GM19023 (cell line): ENCODE data around the gene RBM22.

Source experiments
- ATAC-seq: cut with Tn5 transposase; IDR thresholded peaks from one replicate; pipeline ENCODE4 v1.9.1; 2021; ENCODE audit warnings: mild to moderate bottlenecking, moderate library complexity; ENCODE audit not compliant: unreplicated experiment

Gene RBM22

DNA sequence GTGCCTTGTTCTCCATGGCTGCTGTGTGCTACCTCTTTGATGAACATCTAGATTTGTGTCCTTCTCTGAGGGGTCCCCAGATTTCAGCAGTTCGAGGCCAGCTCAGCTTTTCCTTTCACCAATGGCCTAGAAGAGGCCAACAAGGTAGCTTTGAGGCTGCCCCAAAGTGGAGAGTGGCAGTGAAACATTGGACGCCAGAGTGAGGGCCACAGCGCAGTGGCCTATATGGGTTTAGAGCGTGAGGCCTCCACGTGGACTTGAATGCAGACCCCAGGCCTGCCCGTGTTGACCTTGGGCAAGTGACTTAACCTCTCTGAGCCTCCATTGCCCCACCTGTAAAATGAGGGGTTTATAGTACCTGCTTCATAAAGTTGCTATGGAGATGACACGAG is 28.0 kb downstream of the RBM22 start:
- ATAC-seq, result no peak

DNA sequence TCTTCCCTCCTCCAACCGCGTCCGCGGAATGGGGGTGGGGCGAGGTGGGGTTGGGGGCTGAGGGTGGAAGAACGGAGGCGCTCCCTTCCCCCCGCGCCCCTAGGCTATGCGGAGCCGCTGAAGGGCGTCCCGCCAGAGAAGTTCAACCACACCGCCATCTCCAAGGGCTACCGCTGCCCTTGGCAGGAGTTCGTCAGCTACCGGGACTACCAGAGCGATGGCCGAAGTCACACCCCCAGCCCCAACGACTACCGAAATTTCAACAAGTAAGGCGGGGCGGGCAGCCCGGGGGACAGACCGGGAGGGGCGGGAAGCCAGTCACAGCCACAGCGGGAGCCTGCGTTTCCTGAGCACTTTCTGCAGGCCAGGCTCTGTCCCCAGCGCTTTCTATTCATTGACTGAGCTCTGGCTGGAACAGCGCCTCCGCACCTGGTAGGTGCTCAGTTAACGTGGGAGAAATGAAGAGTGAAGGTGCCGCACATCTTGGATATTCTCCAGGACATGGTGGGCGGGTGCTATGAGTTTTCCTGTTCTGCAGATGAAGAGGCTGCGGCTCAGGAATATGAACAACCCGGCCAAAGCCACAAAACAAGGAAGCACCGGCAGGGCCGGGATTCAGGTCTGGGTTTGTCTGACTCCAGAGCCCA is 28.5 kb downstream of the RBM22 start:
- no peak for ATAC-seq

DNA sequence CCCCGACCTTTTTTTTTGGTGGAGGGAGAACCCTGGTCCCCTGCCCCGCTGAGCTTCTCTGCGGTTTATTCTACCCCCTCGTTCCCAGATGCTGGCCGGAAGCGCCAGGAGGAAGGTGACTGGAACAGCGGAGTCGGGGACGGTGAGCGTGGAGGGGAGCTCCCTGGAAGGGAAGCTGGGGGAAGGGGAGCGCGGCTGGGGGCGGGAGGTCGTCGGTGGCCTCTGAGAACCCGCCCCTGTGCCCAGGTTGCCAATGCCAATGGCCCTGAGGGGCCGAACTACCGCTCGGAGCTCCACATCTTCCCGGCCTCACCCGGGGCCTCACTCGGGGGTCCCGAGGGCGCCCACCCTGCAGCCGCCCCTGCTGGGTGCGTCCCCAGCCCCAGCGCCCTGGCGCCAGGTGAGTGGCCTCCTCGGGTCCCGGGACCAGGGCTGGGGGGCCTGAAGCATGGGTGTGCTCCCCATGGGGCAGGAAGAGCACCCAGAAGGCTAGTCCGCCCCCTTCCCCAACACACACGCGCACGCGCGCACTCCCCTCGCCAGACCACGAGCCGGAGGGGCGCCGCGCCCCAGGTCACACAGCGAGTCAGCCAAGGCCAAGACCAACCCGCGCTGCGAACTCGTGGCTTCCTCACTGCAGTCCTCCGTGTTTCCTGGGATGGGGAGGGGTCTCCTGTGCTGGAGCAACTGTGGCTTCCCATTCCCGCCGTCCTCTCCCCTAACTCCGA is 29.2 kb downstream of the RBM22 start:
- no peak for ATAC-seq

DNA sequence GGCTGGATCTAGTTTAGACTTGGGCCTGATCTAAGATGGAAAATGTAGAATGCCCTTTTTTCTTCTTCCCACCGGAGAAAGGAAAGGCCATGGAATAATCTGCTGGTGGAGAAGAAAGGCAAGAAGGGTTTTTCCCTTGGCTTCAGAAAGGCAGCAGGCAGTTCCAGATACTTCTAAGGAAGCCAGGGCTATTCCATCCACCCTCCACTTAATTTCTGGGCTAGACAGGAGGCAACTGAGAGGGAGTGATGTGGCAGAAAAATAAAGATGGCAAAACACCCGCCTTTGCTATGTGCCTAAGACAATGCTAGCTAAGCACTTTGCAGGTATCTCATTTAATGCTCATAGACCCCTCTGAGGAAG is 29.9 kb downstream of the RBM22 start:
- ATAC-seq, result no peak

DNA sequence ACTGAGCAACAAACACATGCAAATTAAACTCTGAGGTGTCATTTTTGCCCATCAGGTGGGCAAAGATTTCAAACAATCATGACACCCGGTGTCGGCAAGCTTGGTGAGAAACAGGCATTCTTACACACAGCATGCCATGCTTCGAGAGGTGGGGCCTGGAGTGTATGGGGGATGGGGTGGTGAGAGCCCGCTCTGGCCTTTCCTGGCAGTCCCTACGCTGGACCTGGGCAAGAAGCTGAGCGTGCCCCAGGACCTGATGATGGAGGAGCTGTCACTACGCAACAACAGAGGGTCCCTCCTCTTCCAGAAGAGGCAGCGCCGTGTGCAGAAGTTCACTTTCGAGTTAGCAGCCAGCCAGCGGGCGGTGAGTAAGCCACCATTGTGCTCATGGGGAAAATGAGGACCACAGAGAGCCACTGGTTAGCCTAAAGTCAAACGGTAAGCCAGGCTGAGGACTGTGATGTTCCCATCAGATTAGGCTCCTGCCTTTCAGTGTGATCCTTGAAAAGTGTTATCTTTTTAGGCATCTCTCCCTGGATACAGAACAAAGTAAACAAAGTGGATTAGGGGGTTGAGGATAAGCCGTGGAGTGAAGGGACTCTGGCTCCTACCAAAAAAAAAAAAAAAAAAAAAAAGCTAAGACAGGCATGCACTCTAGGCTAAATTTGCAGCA is 30.5 kb downstream of the RBM22 start:
- no peak for ATAC-seq

DNA sequence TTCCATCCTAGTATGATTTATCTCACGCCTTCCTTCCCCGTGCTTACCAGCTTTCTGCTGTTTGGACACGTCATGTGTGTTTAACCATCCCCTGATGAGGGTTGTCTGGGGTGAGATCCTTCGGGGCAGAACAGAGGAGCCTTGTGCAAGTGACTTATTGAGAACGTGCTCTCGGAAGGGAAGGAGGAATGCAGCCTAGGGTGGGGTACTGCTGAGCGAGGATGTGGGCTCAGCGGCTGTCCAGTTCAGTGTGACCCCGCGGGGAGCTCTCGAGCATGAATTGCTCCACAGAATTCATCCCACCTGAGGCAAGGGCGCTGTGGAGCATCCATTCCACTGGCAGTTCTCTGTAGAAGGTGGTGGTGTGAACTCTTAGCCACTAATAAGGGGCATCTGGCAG is 35.8 kb downstream of the RBM22 start:
- ATAC-seq, result no peak

DNA sequence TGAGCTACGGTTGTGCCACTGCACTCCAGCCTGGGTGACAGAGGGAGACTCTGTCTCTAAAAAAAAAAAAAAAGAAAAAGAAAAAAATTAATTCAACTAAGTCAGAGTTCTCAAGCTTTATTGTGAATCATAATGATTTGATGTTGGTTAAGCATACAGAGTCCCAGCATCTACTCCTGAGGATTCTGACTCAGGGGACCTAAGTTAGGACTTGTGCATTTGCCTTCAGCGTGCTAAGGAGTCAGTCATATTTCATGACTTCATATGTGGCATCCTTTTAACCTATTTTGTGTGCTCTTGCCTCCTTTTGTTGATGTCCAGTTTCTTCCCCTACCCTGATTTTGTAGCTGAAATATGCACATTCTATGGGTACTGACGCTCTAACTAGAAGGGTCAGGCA is 36.9 kb downstream of the RBM22 start:
- no peak for ATAC-seq

DNA sequence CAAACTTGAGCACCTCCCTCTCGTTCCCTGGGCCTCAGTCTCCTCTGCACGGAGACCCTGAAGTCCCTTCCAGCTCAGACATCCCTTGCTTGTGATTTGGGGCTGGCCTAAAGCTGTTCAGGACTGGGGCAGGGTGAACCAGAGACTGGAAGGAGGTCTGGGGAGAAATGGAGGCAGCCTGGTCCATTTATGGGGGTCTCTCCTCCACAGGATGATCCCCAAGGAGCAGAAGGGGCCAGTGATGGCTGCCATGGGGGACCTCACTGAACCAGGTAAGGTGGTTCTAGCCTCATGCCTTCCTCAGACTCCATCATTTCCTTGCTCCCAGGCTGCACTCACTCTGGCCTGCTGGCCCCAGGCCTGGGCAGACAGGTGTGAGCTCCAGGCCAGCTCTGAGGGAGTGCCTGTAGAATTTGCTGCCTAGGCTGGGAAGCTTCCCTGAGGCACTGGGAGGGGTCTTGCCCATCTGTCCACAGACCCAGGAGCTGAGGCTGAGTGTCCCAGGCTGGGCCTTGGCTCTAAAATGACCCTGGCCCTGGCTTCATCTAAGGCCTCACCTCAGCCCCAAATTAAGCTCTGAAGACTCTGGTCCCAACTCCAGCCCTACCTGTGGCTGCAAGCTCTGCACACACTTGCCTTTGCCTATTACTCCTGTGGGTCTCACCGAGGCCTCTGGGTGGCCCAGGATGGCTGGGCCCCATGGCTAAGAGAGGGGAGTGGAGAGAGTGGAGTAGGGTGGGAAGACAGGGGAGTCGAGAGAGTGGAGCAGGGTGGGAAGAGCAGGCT is 37.9 kb downstream of the RBM22 start:
- ATAC-seq, result no peak

DNA sequence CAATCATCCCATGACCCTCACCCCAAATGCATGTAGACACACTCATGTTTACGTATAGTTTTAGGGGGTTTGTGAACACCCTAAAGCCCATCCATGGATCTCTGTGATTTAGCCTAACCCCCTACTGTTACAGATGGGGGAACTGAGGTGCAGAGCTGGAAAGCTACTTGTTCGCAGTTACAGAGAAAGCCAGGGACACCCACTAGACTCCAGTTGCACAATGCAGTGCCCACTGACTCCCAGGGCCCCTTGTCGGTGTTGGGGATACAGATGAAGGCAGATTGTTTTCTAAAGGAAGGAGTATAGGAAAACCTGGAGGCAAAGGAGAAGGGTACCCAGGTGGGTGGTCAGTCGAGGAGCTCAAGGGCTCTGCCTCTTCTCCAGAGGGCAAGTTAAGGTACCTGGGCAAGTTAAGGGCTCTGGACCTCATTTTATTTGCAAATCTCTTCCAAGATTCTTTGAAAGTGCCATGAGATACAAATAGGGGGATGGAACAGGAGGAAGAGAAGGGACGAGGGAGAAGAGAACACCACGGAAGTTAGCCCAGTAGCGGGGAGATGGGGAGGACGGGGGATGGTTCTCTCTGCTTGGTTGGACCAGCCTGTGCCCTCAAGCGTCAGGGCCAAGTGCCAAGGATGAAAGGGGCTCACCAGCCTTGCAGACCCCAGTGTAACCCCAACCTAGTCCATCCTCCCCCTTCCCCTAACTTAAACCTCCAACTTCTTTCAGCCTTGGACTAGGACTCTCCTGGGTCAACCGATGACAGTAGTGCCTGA is 38.9 kb downstream of the RBM22 start:
- no peak for ATAC-seq

DNA sequence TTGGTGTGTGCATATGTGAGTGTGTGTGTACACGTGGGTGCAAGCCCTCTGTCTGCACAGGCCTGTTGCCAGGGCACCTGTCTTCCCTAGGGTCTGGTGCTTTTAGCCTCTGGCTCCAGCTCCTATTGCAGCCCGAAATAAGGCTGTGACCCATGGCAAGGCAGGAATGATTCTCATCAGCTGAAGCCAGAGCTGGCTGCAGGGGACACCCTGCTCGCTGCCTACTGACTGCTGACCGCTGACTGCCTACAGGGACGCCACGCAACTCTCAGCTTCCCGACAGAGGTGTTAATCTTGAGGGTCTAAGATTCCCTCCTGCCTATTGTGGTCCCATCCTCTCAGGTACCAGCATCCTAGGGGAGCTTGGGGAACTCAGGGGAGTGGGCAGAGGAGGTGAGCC is 39.8 kb downstream of the RBM22 start, which contains the start of gene MYOZ3:
MYOZ3 (plus strand) TSS at position 166 of the 400 bp plus-strand sequence. CDS start 1,691 bp downstream, outside the sequence.
- ATAC-seq, result no peak

DNA sequence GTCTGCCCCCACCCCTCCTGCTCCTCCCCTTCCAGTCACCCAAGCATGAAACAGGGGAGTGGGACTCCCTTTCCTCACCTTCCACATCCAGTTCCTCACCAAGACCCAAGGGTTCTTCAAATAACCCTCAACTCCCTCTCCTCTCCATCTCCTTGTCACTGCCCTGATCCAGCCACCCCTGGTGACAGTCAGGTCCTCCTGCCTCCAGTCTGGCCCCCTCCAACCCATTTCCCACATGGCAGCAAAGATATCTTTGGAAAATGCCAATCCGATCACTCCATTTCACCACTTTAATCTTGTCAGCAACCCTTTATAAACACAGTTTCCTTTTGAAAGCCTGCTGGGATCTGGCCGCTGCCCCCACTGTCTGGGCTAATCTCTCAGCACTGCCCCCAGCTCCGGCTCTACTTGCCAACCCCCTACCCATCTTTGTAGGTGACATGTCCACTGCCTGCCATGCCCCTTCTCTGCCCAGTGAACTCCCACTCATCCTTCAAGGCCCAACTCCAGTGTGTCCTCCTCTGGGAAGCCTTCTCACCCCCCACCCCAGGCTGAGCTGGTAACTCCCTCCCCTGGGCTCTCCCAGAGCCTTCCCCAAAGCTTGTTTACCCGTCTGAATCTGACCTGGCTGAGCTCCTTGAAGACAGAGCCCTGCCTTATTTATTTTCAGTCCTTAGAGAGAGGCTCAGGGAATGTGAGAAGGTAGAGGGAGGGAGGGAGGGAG is 40.6 kb downstream of the RBM22 start:
- no peak for ATAC-seq

DNA sequence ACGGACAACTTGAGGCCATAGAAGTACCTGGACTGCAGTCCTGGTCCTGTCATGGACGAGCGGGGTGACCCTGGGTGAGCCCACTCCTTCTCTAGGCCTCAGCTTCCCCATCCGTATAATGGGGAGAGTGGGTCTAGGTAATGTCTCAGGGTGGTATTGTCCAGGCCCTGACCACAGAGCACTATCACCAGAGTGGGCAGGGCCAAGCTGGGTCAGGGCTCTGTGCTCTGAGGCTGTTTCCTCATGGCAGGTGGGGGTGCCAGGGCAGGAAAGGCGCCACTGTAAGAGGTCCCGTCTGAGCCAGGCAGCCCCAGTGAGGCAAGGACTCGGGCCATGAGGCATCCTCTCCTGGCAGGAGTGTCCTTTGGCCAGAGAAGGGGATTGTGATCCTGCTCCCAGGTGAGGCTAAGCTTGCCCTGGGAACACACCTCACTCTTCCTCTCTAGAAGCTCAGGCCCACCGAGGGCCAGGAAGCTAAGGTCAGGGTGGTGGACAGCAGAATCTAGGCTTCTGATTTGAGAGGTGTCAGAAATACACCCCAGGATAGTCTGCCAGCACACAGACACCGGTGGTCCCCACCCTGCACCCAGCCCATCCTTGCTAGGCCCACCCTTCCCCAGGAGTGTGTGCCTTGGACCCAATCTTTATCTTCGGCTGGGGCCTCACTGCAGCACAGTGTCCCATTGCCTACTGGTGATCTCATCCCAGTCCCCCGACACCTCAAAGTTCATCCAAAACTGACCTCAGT is 41.3 kb downstream of the RBM22 start:
- ATAC-seq, result no peak

DNA sequence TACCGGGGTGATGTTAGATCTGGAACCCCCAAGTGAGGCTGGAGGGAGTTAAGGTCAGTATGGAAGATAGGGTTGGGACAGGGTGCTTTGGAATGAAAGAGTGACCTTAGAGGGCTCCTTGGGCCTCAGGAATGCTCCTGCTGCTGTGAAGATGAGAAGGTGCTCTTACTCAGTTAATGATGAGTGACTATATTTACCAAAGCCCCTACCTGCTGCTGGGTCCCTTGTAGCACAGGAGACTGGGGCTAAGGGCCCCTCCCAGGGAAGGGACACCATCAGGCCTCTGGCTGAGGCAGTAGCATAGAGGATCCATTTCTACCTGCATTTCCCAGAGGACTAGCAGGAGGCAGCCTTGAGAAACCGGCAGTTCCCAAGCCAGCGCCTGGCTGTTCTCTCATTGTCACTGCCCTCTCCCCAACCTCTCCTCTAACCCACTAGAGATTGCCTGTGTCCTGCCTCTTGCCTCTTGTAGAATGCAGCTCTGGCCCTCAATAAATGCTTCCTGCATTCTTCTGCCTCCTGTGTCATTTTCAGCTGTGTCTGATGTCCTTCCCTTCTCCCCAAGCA is 42.1 kb downstream of the RBM22 start:
- no peak for ATAC-seq

DNA sequence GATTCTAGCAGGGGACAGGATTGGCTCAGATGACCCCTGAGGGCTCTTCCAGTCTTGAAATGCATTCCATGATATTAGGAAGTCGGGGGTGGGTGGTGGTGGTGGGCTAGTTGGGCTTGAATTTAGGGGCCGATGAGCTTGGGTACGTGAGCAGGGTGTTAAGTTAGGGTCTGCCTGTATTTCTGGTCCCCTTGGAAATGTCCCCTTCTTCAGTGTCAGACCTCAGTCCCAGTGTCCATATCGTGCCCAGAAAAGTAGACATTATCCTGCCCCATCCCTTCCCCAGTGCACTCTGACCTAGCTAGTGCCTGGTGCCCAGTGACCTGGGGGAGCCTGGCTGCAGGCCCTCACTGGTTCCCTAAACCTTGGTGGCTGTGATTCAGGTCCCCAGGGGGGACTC is 42.7 kb downstream of the RBM22 start:
- no peak for ATAC-seq

DNA sequence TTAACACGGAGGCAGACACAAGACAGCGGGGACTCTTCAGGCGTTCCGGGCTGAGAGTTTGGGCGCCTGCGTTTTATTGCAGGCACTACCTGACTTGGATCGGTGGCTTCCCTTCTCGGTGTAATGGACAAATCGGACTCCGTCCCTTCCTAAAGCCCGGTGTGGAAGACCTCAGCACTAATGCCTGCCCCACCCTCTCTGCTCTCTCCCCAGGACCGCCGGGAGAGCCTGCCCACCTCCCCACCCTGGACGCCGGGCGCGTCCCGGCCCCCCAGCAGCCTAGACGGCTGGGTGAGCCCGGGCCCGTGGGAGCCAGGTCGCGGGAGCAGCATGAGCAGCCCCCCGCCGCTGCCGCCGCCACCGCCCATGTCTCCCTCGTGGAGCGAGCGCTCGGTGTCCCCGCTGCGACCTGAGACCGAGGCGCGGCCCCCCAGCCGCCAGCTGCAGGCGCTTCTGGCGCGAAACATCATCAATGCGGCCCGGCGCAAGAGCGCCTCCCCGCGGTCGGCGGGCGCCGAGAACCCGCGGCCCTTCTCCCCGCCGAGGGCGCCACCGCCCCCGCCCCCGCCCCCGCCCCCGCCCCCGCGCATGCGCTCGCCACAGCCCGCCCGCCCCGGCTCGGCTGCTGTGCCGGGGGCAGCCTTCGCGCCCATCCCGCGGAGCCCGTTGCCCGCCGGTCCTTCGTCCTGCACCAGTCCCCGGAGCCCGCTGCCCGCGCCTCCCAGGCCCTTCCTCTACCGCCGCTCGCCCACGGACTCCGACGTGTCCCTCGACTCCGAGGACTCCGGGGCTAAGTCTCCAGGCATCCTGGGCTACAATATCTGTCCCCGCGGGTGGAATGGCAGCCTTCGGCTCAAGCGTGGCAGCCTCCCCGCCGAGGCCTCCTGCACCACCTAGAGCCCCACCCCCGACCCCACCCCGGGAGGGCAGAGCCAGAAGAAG is 44.4 kb downstream of the RBM22 start:
- peak; percentile 62 for ATAC-seq

DNA sequence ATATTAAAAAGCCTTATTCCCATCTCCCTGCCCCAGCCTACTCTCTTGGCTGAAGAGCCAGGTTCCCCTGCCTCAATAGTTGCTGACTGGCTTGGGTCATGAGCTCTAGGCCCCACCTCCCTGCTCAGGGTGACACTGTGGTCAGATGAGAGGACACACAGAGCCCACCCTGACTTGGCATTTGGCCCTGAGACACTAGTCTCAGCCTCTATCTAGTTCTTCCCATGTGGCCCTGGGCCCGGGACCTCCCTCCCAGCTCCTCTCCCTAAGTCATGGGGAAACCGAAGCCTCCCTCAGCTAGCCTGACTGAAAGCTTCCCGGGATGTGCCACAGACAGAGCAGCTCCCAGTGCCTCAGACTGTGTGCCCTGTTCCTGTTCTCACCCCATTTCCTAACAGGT is 45.6 kb downstream of the RBM22 start:
- ATAC-seq, result no peak

DNA sequence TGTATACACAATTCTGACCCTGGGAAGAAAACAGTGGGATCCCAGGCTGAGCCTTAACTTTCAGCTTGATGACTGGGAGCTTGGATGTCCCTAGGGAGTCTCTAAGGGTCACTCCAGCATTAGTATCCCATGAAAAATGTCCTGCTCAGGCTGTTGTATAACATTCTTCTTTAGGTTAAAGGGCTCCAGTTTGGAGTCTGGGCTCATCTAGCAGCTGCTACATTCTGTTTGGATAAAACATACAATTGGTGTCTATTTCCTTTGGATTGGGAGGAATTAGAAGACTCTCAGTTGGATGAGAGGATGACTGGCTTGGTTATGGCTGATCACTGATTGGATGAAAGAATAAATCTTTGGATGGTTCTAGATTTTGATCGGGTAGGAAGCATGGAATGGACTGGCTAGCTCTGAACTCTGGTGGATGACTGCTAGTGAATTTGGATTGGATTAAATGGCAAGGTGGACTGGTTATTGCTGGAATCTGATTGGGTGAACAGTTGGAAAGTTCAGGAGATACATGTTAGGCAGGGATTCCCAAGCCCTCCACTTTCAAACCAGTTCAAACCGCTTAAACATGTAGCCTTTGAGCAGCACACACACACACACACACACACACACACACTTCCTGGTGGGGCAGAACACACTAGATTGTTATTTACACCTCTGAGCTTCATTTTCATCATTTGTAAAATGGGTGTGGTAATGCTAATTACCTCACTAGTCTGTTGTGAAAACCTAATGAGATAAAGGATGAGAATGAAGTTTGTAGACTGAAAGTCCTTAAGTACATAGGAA is 46.9 kb downstream of the RBM22 start:
- ATAC-seq, result no peak
